Hindlimb muscle (tissue), 1 donor: Measurements from ENCODE around the gene ARHGDIG. TPM values are rescaled to one million over a fixed set of nuclear protein-coding genes. Genes with fewer than 3 reads are reported as not detected.
"Not testable (repeated sequence)": the region's sequence is repeated elsewhere in the genome, so short reads cannot be mapped to it uniquely, and the experiment has no call there.

Experiments used
- DNase-seq: peaks from one replicate; pipeline ENCODE4 v3.0.0-alpha.2; 2013
- polyA plus RNA-seq: library from polyadenylated mRNA; unstranded; fragments of 120-200 nt; gene quantifications from one replicate; pipeline ENCODE4 v1.2.1, GENCODE V29; 2013; ENCODE audit not compliant: insufficient read length

Gene ARHGDIG
- 0.92 TPM for polyA plus RNA-seq

DNA sequence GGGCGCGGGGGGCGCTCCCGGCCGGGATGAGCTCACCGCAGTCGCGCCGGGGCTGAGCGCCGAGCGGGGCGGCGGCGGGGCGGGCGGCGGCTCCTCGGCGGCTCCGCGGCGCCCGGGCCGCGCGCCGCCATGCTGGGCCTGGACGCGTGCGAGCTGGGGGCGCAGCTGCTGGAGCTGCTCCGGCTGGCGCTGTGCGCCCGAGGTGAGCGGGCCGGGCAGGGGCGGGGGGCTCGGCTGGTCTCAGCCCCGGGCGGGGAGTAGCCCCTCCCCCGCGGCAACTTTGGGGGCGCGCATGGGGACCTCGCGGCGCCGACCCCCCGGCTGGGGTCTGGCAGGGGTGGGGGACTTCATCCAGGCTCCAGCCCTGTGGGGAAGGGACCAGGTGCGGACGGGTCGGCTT is at the start of gene ARHGDIG:
TSS of gene ARHGDIG (plus strand) at position 40 of the 400 bp plus-strand sequence. CDS start at position 130, 90 bp downstream.
- DNase-seq = no peak

DNA sequence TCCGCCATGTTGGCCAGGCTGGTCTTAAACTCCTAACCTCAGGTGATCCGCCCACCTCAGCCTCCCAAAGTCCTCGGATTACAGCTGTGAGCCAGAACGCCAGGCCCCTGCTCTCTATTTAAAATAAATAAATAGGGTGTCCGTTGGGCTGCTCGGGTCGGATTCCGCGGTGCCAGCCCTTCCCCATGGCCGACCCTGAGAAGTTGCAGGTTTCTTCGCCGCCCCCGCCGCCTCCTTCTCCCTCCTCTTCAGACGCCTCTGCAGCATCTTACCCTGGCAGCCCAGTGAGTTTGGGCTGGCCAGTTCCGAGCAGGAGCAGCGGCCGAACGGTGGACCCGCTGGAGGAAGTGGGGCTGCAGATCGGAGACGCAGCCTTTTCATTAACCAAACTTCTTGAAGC is 49.4 kb upstream of the ARHGDIG start:
- DNase-seq = no peak

DNA sequence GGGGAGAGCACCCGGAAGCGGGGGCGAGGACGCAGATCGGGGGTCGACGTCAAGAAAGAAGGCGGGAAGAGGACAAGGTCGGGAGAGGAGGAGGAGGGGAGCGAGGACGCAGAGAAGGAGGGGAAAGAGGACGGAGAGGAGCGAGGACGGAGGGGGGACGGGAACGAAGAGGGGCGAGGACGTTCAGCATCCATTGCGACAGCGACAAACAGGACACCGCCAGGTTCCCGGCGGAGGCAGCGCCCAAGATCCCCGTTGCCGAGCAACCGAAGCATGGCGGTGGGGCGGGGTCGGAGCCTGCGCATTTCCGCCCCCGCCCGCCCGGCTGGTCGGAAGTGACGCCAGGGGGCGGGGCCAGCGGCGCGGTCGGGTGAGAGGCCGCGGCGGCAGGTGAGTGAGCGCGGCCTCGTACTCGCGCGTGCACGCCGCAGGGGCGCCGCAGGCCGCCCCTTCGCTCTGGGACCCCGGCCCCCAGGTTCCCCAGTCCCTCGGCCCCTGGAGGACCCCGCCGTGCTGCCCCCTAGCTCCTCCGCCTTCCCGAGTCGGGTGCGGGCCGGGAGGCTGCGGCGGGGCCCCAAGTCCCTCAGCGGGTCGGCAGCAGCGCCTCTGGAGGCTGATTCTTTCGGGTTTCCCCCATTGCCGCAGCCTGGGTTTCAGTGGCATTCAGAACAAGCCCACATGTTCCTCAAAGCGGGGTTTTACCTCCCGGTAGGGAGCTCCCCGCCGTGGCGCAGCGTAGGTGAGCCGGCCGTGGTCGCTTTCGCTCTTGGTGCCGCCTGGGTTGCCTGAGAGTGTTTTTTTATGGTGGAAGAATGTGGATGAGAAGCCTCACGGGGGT is 45.7 kb upstream of the ARHGDIG start, which contains the start of gene FAM234A:
TSS of gene FAM234A (plus strand) at position 354 of the 838 bp plus-strand sequence. CDS start 19,593 bp downstream, outside the sequence.
- peak; percentile 95 for DNase-seq

DNA sequence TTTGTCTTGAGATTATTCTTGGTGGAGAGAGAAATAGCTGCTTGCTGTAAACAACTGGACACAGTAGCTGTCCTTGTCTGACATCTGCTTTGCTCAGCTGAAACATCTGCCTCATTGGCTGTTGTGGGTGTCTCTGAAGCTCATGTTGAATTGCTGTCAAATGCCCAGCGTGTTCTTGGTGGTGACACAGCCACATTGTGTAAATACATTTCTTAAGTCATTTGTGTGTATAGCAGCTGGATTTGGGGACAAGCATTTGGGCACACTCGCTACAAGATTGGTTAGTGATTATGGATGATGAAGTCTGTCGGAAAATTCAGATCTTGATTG is 40.5 kb upstream of the ARHGDIG start:
- DNase-seq = no peak

DNA sequence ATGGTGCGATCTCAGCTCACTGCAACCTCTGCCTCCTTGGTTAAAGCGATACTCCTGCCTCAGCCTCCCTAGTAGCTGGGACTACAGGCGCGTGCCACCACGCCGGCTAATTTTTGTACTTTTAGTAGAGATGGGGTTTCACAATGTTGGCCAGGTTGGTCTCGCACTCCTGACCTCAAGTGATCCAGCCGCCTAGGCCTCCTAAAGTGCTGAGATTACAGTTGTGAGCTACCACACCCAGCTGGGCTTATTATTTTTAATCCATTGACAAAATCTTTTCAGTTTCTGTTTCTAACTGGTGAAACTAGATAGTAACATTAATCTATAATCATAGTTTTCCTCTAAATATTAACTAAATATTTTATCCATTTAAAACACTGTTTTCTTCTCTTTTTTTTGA is 39.8 kb upstream of the ARHGDIG start:
- no peak for DNase-seq

DNA sequence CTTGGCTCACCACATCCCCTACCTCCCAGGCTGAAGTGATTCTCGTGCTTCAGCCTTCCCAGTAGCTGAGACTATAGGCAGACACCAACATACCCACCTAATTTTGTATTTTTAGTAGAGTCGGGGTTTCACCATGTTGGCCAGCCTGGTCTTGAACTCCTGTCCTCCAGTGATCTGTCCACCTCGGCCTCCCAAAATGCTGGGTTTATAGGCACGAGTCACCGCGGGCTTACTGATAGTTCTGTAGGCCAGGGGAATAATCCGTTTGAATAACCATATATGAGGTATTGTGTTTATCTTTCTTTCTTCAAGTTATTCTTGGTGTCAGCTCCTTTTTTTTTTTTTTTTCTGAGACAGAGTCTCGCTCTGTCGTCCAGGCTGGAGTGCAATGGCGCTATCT is 38.1 kb upstream of the ARHGDIG start:
- no peak for DNase-seq

DNA sequence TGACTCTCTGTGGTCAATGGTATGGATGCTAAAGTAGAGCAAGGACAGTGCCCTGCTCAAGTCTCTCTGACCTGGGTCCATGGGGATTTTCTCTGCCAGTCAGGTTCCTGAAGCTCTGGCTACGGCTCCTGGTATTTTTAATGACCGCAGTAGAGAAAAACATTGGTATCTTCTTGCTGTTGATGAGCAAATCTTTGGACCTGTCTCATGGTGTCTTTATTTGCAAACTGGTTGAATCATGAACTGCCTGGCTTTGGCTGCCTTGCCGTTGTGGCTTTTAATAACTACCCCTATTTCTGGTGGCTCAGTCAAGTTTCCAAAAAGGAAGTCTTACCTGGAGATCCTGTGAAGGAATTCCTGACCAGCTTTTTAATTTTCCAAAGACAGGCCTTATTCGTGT is 37.0 kb upstream of the ARHGDIG start:
- DNase-seq = no peak

DNA sequence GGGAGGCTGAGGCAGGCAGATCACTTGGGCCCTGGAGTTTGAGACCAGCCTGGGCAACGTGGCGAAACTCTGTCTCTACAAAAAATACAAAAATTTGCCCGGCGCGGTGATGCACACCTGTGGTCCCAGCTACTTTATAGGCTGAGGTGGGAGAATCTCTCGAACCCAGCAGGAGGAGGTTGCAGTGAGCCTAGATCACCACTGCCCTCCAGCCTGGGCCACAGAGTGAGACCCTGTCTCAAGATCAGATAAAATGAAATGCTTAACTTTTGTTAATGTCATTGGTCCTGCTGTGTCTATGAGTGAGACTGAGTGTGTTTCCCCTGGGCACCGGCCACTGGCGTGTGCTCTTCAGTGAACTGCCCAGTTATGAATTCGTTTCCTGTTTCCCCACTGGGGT is 35.3 kb upstream of the ARHGDIG start:
- no peak for DNase-seq

DNA sequence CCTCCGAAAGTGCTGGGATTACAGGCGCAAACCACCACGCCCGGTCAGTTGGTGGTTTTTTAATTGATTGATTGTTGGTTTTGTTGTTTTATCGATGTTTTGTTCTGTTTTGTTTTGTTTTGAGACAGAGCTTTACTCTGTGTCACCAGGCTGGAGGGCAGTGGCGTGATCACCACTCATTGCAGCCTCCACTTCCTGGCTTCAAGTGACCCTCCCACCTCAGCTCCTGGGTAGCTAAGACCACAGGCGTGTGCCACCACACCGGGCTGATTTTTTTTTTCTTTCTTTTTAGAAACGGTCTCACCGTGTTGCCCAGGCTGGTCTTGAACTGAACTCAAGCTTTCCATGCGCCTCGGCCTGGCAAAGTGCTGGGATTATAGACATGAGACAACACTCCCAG is 33.4 kb upstream of the ARHGDIG start:
- DNase-seq = no peak

DNA sequence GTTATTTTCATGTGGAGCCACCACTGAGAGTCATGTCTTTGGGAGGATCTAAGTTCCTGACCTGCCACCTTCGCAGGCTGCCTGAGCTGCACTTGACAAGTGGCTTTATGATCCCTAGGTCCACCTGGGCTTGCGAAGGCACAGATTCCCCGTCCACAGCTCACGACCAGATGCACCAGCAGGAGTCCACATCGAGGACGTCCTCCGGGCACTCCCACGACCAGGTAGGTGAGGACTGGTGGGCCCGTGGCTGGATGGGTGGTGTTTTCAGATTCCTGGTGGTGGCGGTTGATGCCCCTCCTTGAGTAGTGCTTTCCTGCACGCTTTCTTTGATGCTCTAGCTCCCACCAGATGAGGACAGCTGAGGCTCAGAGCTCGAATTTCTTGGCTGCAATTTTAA is 31.0 kb upstream of the ARHGDIG start:
- DNase-seq = no peak

DNA sequence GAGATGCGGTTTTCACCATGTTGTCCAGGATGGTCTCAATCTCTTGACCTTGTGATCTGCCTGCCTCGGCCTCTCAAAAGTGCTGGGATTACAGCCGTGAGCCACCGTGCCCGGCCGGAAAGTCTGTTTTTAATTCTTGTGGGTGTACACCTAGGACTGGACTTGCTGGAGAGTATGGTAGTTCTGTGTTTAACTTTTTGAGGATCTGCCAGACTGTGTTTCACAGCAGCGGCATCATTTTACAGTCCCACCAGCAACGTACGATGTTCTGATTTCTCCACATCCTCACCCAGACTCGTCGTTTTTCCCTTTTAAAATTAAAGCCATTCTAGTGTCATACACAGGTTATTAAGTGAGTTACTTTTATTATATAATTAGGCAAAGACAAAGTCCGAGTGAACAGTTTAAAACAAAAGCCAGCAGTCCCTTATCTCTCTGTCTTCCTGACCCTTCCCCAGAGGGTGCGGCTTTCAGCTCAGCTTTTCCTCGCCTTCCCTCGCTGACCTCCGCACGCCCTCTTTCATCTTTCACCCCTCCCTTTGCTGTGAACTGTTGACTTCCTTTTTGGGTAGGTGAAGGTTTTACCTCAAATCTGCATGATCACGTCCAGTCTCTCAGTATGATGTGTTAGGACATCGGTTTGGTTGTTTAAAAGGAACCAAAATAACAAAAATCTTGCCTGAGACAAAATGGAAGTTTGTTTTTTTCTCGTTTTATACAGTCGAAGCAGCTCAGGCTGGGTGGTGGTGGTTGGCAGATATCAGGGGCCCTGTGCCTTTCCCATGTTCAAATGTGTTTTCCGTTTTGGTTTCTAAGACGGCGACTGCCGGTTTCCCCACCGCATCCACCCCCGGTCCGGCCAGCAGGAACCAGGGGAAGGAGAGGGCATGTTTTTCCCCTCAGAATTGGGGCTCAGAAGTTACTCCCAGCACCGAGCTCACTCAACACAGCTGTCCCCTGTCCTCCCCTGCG is 27.7 kb upstream of the ARHGDIG start:
- DNase-seq = no peak

DNA sequence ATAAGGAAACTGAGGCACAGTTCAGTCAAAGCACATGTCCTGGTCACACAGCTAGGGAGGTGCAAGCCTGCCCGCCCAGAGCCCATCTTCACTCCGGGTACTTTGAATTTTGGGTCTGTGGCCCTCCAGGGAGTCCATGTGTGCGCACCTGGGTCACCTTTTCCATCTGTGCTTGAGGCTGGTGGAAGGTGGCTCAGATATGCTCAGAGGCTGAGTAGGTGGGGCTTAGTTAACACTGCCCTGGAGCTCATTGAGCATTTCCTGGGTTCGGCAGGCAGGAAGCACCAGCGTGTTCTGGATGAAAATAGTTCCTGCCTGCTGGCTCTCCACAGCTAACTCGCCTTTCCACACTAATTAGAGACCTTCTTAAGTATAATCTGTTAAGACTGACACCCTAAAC is 26.6 kb upstream of the ARHGDIG start:
- DNase-seq = no peak

DNA sequence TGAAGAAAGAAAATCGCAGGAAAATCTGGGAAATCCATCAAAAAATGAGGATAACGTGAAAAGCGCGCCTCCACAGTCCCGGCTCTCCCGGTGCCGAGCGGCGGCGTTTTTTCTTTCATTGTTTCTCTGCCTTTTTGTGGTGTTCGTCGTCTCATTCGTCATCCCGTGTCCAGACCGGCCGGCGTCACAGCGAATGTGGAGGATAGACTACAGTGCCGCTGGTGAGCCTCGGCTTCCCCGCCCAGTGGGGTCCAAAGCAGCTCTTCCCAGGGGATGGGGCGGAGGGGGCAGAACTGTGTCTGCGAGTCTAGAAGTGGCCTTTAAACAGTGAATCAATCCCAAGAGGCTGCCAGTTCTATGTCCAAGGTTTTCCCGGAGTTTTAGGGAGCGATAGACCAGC is 25.9 kb upstream of the ARHGDIG start:
- no peak for DNase-seq

DNA sequence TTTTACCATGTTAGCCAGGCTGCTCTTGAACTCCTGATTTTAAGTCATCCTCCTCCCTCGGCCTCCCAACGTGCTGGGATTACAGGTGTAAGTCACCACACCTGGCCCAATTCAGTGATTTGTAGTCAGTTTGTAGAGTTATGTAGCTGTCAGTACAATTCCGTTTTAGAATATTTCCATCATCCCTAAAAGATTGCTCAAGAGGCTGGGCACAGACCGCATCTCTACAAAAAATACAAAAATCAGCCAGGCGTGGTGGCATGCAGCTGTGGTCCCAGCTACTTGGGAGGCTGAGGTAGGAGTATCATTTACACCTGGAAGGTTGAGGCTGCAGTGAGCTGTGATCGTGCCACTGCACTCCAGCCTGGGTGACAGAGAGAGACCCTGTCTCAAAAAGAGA is 25.2 kb upstream of the ARHGDIG start:
- DNase-seq = no peak

DNA sequence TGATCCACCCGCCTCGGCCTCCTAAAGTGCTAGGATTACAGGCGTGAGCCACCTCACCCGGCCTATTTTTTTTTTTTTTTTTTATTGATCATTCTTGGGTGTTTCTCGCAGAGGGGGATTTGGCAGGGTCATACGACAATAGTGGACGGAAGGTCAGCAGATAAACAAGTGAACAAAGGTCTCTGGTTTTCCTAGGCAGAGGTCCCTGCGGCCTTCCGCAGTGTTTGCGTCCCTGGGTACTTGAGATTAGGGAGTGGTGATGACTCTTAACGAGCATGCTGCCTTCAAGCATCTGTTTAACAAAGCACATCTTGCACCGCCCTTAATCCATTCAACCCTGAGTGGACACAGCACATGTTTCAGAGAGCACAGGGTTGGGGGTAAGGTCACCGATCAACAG is 22.3 kb upstream of the ARHGDIG start:
- not testable (repeated sequence) for DNase-seq

DNA sequence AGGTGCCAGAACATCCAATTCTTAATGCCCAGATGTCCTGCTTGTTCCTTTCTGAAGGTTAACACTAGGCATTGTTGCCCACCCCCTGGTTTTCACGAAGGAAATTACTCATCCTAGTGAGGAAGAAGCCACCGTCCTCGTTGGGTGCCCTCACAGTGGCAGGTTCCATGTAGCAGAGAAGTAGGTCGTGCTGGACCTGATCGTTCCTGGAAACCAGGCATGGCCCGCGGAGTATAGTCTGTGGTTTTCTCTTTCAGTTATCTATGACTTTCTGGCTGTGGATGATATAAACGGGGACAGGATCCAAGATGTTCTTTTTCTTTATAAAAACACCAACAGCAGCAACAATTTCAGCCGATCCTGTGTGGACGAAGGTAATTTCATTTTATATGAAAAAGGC is 21.2 kb upstream of the ARHGDIG start:
- DNase-seq = no peak

DNA sequence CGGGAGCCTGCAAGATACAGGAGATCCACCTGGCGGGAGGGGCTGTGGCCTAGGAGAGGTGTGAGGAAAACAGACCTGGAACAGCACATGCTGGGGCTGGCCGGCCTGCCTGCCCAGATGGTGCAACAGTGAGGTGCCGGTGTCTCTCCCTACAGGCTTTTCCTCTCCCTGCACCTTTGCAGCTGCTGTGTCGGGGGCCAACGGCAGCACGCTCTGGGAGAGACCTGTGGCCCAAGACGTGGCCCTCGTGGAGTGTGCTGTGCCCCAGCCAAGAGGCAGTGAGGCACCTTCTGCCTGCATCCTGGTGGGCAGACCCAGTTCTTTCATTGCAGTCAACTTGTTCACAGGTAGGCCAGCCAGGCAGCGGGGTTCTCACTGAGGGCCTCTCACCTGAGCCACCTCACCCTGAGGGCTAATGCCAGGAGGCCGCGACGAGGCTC is 20.6 kb upstream of the ARHGDIG start:
- DNase-seq = no peak

DNA sequence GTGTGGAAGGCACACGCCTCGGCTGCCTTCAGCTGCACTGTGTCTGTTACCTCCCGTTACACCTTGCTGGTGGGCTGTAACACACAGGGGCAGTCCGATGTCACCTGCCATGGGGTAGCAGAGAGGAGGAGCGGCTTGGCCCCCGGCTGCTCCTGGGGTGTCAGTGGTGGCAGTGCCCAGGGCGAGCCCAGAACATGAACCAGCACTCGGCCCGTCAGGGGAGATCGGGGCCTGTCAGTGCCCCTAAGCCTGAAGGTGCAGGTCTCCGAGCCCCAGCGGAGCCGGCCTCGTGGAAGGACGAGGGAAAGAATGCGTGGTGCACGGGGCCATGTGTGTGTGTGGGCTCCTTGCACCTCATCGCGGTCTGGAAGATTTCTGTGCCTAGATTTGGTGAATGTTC is 20.1 kb upstream of the ARHGDIG start:
- DNase-seq = no peak

DNA sequence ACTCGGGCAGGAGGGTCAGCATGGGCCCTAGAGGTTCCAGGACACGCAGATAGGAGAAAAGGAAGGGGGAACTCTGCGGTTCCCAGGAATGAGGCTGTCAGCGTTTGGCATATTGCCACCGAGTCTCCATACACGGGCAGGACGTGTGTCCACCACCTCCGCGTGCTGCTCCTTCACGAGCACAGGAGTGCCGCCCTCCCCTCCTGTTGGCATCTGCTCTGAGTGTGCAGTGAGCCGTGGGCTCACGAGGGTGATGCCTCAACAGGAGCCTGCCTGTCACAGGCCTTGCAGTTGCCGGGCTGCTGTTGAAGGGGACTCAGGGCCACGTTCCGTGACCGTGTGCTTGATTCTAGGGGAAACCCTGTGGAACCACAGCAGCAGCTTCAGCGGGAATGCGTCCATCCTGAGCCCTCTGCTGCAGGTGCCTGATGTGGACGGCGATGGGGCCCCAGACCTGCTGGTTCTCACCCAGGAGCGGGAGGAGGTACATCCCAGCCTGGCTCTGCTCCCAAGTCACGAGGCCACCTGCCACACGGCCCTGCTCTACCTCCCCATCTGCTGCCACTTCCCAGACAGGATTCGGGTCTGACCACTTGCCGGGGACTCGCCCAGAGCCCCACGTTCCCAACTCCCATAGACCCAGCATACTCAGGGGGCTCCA is 19.2 kb upstream of the ARHGDIG start:
- DNase-seq = no peak

DNA sequence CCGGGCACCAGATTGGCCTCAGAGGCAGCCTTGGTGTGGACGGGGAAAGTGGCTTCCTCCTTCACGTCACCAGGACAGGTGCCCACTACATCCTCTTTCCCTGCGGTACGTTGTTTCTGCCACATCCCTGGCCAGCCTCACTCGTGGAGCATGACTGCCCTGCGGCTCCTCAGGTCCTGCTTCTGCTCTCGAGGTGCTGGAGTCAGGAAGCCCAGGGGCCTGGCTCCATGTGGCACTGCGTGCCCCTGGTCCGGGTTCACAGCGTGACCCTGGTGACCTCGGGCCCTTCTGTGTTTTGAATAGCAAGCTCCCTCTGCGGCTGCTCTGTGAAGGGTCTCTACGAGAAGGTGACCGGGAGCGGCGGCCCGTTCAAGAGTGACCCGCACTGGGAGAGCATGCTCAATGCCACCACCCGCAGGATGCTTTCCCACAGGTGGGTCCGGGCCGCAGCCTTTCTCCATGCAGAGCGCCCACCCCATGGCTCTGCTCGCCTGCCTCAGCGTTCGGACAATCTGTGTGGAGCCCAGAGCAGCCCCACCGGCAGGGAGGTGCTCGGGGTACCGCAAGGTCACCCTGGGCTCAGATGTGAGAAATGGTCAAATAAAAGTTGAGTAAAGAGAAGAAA is 18.2 kb upstream of the ARHGDIG start:
- no peak for DNase-seq

DNA sequence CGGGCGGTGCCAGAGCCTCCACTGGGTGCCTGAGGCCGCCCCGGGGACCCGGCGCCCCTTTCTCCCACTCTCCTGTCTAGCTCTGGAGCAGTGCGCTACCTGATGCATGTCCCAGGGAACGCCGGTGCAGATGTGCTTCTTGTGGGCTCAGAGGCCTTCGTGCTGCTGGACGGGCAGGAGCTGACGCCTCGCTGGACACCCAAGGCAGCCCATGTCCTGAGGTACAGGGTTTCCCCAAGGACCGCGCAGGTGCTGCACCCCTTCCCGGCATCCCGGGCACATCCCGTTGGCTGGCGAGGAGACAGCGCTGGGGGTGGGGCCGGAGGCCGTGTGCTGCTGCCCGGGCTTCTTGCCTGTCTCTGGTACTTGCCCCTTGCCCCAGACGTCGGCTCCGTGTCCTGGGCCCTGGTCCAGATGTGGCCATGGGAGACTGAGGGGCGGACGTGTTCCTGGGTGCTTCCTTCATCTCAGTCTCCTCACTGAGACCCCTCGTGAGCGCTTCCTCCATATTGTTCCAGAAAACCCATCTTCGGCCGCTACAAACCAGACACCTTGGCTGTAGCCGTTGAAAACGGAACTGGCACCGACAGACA is 17.1 kb upstream of the ARHGDIG start:
- no peak for DNase-seq

DNA sequence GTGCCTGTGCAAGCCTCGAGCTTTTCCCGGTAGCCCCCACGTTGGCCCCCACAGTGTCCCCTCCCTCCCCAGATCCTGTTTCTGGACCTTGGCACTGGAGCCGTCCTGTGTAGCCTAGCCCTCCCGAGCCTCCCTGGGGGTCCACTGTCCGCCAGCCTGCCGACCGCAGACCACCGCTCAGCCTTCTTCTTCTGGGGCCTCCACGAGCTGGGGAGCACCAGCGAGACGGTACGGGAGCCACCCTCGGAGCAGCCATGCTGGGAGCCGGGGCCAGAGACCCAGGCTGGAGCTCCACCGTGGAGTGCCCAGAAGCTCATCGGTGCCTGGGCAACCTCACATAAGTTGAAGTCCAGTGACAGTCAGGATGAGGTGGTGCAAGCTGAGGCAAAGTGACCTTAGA is 16.4 kb upstream of the ARHGDIG start:
- DNase-seq = no peak
